AG04450 (cell line): ENCODE results near the gene WNT5B. TPM values are rescaled to one million over a fixed set of nuclear protein-coding genes. Genes with fewer than 3 reads are reported as not detected.

Source experiments
- CTCF ChIA-PET: fragments of 300-600, 350-600 bp; formaldehyde crosslinking; extraction: SDS; loops from one replicate; lab custom pipeline; 2022; ENCODE audit warnings: antibody characterized with exemption, inconsistent platforms; lab: Charles Lee
- POLR2A ChIA-PET: fragments of 350-600 bp; formaldehyde crosslinking; extraction: SDS; loops from one replicate; lab custom pipeline; 2021; ENCODE audit warnings: antibody characterized with exemption, inconsistent platforms; lab: Yijun Ruan, JAX
- DNase-seq: peaks from one replicate; pipeline ENCODE4 v3.0.0-alpha.2; 2011; ENCODE audit warnings: low read depth, low spot score
- H3K27ac ChIP-seq: one replicate; pipeline ENCODE4 v1.5.1; 2012; ENCODE audit warnings: low read depth, low read length, control low read depth
- H3K27me3 ChIP-seq: one replicate; pipeline ENCODE4 v1.6.0; 2012; ENCODE audit warnings: low read length; ENCODE audit not compliant: control insufficient read depth, insufficient read depth
- H3K4me3 ChIP-seq: 2 replicates; pipeline ENCODE4 v1.5.1; 2011; ENCODE audit warnings: mild to moderate bottlenecking, low read depth, low read length, control low read depth
- H3K9me3 ChIP-seq: 2 replicates; pipeline ENCODE4 v1.5.1; 2012; ENCODE audit warnings: low read length; ENCODE audit not compliant: control insufficient read depth, insufficient read depth
- CTCF ChIP-seq: IDR thresholded peaks from 2 replicates; pipeline ENCODE4 v1.5.1; 2011; ENCODE audit warnings: low read depth, low read length, control low read depth, inconsistent platforms
- polyA plus RNA-seq: library from polyadenylated mRNA; depleted of rRNA; stranded (reverse); fragments of >200 nt; gene quantifications from 2 replicates; pipeline ENCODE4 v1.2.3, GENCODE V29; 2011

The WNT5B gene
- polyA plus RNA-seq, 1 experiment, result 22.2 TPM

- ChIA-PET CTCF (interaction anchor here (1.3 to 3.7 kb wide), 2 partner anchors 15 to 302 kb away, joined by 4 to 12 read pairs; no protein-coding TSS in a partner anchor), POLR2A (no interaction called here)
- no peak overlapping the region for H3K27ac ChIP-seq
- no peaks in the 10 kb centered on the region for H3K9me3 ChIP-seq
- no peak overlapping the region for H3K4me3 ChIP-seq
- H3K27me3 ChIP-seq, result no peaks in the 10 kb centered on the region
- no peak for TF ChIP-seq CTCF
- DNase-seq, result no peak
Observed at GRCh38 chr12:1638203-1638602, 9.2 kb downstream of the WNT5B start.

GRCh38 chr12:1639538-1639937 lies 10.5 kb downstream of the WNT5B start:
- Histone ChIP-seq H3K27me3 (no peaks in the 10 kb centered on the region), H3K27ac (no peak overlapping the region), H3K9me3 (no peaks in the 10 kb centered on the region), H3K4me3 (no peak overlapping the region)
- TF ChIP-seq CTCF, result no peak
- ChIA-PET POLR2A (no interaction called here), CTCF (interaction anchor here (1.4 to 3.7 kb wide), 2 partner anchors 151 to 300 kb away, joined by 5 to 12 read pairs; no protein-coding TSS in a partner anchor)
- DNase-seq, result no peak

DNA sequence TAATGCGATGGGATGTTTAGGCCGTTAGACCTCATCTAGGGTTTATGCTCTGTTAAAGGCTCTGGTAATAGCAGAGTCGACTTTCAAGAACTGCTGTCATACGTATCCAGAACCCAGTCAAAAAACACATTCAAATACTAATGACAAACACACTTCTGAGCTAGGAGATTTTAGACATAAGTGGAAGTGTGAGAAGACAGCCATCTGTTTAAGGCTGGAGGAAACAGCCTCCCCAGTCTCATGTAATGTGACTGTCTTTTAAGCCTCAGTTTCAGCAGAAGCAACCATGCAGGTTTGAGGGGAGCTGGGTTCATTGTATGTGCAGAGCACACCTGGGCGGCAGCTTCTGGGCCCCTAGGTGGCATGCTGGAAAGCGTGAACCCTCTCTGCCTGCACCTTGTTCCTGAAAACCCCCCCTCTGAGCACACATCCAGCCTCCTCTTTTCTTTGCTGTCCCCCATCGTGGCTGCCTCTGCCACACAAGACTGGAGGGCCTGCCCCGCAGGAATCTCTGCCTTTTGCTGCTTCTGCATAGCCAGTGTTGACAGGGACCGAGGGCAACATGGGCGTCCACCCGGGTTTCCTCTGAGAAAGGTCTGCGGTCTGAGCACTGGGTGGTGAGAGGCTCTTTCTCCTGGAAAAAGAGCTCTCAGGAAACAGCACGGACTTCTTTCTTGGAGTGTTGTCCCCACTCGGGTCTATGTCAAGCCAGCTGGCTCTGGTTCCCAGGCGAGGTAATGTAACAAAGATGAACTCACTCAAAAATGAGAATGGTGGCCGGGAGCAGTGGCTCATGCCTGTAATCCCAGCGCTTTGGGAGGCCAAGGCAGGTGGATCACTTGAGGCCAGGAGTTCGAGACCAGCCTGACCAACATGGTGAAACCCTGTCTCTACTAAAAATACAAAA lies 11.6 kb downstream of the WNT5B start:
- Histone ChIP-seq H3K27ac (no peak overlapping the region), H3K9me3 (no peaks in the 10 kb centered on the region), H3K4me3 (no peak overlapping the region), H3K27me3 (no peaks in the 10 kb centered on the region)
- no peak for DNase-seq
- ChIA-PET CTCF (interaction anchor here (0.7 to 1.4 kb wide), 3 partner anchors 150 to 185 kb away, joined by 4 to 6 read pairs (median 5); no protein-coding TSS in a partner anchor), POLR2A (interaction anchor here (0.5 kb wide), 1 partner anchor 627 kb away, joined by 4 read pairs; no protein-coding TSS in a partner anchor)
- no peak for TF ChIP-seq CTCF

DNA sequence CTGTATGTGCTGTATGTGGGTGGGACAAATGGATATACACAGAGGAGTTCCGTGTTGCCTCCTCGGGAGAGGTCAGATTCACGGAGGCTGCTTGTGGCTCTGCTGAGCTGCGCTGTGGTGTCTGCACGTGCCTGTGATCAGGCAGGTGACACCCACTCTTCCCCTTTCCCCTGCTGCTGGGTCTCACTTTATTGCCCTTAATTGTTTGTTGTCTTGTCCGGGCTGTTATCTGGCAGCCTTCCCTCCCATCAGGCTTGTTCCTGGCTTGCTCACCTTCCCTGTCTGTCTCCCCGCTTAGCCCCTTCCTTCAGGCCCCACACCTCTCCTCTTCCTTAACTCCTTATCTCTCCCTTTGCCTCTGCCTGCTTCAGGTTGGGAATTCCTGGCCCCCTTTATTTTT lies 13.5 kb downstream of the WNT5B start:
- Histone ChIP-seq H3K27me3 (no peaks in the 10 kb centered on the region), H3K9me3 (no peaks in the 10 kb centered on the region), H3K27ac (no peak overlapping the region), H3K4me3 (no peak overlapping the region)
- no peak for TF ChIP-seq CTCF
- no peak for DNase-seq
- POLR2A ChIA-PET, result no interaction called here
- CTCF ChIA-PET, result interaction anchor here (18.6 kb wide), 1 partner anchor 150 kb away, joined by 440 read pairs; no protein-coding TSS in a partner anchor

DNA sequence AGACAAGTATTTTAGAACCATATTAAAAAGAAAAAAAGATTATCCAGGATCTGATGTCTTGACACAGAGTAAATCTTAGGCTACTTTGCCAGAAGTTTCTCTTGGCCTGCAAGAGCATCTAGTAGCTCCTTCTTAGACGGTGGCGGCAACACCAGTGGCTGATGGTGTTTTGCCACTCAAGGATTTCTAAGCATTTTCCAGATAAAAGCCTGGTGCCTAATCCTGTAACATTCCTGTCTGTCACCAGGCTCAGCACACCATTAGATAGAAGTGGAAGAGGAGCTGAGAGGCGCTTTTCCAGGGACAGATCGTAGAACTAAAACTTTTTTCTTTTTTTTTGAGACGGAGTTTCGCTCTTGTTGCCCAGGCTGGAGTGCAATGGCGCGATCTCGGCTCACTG lies 14.0 kb downstream of the WNT5B start:
- H3K4me3 ChIP-seq, result no peak overlapping the region
- POLR2A ChIA-PET, result interaction anchor here (0.6 kb wide), 1 partner anchor 49 kb away, joined by 3 read pairs; no protein-coding TSS in a partner anchor
- CTCF ChIA-PET, result interaction anchor here (1.2 to 18.6 kb wide), 3 partner anchors 10 to 149 kb away, joined by 3 to 440 read pairs (median 12); no protein-coding TSS in a partner anchor
- DNase-seq, result no peak
- H3K27ac ChIP-seq, result no peak overlapping the region
- H3K9me3 ChIP-seq, result no peaks in the 10 kb centered on the region
- no peaks in the 10 kb centered on the region for H3K27me3 ChIP-seq
- TF ChIP-seq CTCF, result no peak
